ENCODE measurements around the gene EXOC8.

GRCh38 chr1:231362325-231362724, 24.7 kb upstream of the EXOC8 start:
- no peak for TF ChIP-seq POLR2A (IDR thresholded peaks at IDR 0.05)
- TF ChIP-seq CTCF (IDR thresholded peaks at IDR 0.05) = no peak

Measured in body of pancreas (tissue), 4 donors.